ENCODE data around the gene TP53RK. TPM values are rescaled to one million over a fixed set of nuclear protein-coding genes. Genes with fewer than 3 reads are reported as not detected.

TP53RK gene
- total RNA-seq, 1 experiment from 2014 or later = 22.9 TPM

DNA sequence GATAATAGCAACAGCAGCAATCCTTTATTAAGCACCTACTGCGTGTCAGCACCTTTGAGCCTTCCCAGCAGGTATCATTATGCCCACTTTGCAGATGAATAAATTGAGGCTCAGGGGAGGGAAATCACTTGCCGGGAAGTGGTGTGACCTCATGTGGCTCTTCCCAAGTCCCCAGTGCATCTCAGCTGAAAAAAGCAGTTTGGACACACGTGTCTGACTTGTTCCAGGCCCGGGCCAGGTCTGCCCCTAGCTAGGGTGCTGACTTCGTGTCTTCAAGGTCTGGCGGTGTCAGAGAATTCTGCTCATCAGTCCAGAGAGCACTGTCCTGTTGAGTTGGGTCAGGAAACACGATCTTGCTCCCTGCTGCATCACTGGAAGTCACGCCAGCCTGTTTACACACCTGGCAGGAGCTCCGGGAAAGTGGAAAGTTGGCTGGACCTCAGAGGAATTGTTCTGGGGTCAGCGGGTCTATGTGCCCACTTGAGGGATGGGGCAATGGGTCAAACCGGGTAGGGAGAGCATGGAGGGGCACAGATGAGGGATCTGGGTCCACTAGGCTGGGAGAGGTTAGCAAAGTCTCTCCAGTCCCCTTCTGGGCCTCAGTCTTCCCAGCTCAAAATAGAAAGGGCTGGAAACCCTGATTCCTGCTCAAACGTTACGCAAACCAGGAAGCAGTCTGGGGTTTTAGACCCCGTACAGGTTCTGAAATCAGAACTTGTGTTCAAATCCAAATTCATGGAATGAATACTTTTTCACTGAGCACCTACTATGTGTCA, 48.5 kb downstream of the TP53RK start:
- Histone ChIP-seq H3K79me2 (ENCODE audit: low read length) (no peaks in the 10 kb centered on the region), H3K4me3 (ENCODE audit: low read length) (no peak overlapping the region), H3K4me2 (ENCODE audit: low read depth, low read length, poor library complexity, severe bottlenecking) (no peak overlapping the region), H3K4me1 (ENCODE audit: low read length) (no peaks in the 10 kb centered on the region), H3K9me2 (replicated peaks; ENCODE audit: insufficient read depth, low read length) (no peaks in the 10 kb centered on the region), H3K27ac (ENCODE audit: low read length) (no peak overlapping the region), H3K27me3 (ENCODE audit: low read length) (no peaks in the 10 kb centered on the region), H3K9ac (ENCODE audit: low read length) (no peak overlapping the region), H3K9me3 (ENCODE audit: low read length) (no peaks in the 10 kb centered on the region), H3K36me3 (ENCODE audit: insufficient read depth, low read length) (no peaks in the 10 kb centered on the region), H4K20me1 (ENCODE audit: insufficient read depth, low read depth, low read length) (no peaks in the 10 kb centered on the region), H2AFZ (ENCODE audit: low read length) (no peak overlapping the region)
- no peak for DNase-seq

DNA sequence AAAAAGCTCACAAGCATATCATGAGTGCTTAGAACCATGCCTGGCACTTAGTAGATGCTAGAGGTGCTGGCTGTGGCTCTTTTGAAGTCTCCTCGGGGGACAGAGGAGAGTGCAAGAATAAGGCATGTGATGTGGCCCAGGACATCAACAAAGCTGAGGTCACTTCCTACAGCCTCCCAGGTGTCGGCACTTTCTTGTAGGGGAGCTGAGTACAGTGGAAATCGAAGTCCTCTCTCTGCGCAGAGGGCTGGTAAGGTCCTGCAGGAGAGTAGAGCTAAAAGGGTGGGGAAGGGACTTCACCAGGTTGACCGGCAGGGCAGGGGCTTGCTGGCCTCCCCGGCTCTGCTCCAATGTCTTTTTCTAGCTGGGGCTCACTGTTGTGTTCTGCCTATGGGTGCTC, 49.2 kb downstream of the TP53RK start:
- no peaks in the 10 kb centered on the region for H4K20me1 ChIP-seq (ENCODE audit: insufficient read depth, low read depth, low read length)
- H3K36me3 ChIP-seq (ENCODE audit: insufficient read depth, low read length) = no peaks in the 10 kb centered on the region
- H2AFZ ChIP-seq (ENCODE audit: low read length) = no peak overlapping the region
- no peak overlapping the region for H3K27ac ChIP-seq (ENCODE audit: low read length)
- H3K4me2 ChIP-seq (ENCODE audit: low read depth, low read length, poor library complexity, severe bottlenecking) = no peak overlapping the region
- no peaks in the 10 kb centered on the region for H3K27me3 ChIP-seq (ENCODE audit: low read length)
- H3K79me2 ChIP-seq (ENCODE audit: low read length) = no peaks in the 10 kb centered on the region
- H3K4me3 ChIP-seq (ENCODE audit: low read length) = no peak overlapping the region
- H3K4me1 ChIP-seq (ENCODE audit: low read length) = no peaks in the 10 kb centered on the region
- H3K9me3 ChIP-seq (ENCODE audit: low read length) = no peaks in the 10 kb centered on the region
- H3K9me2 ChIP-seq (replicated peaks; ENCODE audit: insufficient read depth, low read length) = no peaks in the 10 kb centered on the region
- no peak overlapping the region for H3K9ac ChIP-seq (ENCODE audit: low read length)
- no peak for DNase-seq

DNA sequence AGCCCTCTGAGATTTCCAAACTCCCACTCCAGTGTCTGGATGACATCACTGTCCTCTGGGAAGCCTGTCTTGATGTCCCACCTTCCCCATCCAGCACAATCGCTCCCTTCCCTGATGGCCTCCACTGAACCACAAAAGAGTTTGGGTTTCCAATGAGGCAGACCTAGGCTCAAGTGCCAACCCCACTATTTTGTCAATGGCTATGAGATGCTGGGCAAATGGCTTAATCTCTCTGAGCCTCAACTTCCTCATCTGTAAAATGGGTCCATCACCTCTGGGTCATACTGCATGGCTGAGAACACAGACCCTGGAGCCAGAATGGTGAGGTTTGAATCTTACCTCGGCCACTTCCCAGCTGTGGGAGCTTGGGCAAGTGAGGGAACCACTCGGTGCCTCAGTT, 49.7 kb downstream of the TP53RK start:
- DNase-seq = no peak
- Histone ChIP-seq H3K4me2 (ENCODE audit: low read depth, low read length, poor library complexity, severe bottlenecking) (no peak overlapping the region), H3K79me2 (ENCODE audit: low read length) (no peaks in the 10 kb centered on the region), H3K36me3 (ENCODE audit: insufficient read depth, low read length) (no peaks in the 10 kb centered on the region), H3K27ac (ENCODE audit: low read length) (no peak overlapping the region), H3K9me2 (replicated peaks; ENCODE audit: insufficient read depth, low read length) (no peaks in the 10 kb centered on the region), H3K9me3 (ENCODE audit: low read length) (no peaks in the 10 kb centered on the region), H3K27me3 (ENCODE audit: low read length) (no peaks in the 10 kb centered on the region), H3K4me3 (ENCODE audit: low read length) (no peak overlapping the region), H3K9ac (ENCODE audit: low read length) (no peak overlapping the region), H4K20me1 (ENCODE audit: insufficient read depth, low read depth, low read length) (no peaks in the 10 kb centered on the region), H3K4me1 (ENCODE audit: low read length) (no peaks in the 10 kb centered on the region), H2AFZ (ENCODE audit: low read length) (no peak overlapping the region)

DNA sequence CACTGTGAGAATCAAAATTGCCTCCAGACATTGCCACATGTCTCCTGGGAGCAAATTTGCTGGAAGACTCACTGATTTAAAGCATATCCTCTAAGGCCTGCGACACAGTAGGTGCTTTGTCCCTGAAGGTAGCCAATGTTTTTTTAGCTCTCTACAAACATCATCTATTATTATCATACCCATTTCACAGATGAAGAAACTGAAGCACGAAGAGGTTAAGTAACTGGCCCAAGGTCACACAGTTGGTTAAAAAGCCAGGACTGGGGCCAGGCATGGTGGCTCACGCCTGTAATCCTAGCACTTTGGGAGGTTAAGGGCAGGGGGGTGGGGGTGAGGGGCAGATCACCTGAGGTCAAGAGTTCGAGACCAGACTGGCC, 50.4 kb downstream of the TP53RK start:
- H3K79me2 ChIP-seq (ENCODE audit: low read length) = no peaks in the 10 kb centered on the region
- no peaks in the 10 kb centered on the region for H3K4me1 ChIP-seq (ENCODE audit: low read length)
- H3K9me3 ChIP-seq (ENCODE audit: low read length) = no peaks in the 10 kb centered on the region
- no peaks in the 10 kb centered on the region for H3K36me3 ChIP-seq (ENCODE audit: insufficient read depth, low read length)
- no peak overlapping the region for H3K4me3 ChIP-seq (ENCODE audit: low read length)
- no peak overlapping the region for H3K27ac ChIP-seq (ENCODE audit: low read length)
- no peak overlapping the region for H3K9ac ChIP-seq (ENCODE audit: low read length)
- DNase-seq = no peak
- H3K9me2 ChIP-seq (replicated peaks; ENCODE audit: insufficient read depth, low read length) = no peaks in the 10 kb centered on the region
- no peak overlapping the region for H2AFZ ChIP-seq (ENCODE audit: low read length)
- H3K27me3 ChIP-seq (ENCODE audit: low read length) = no peaks in the 10 kb centered on the region
- no peak overlapping the region for H3K4me2 ChIP-seq (ENCODE audit: low read depth, low read length, poor library complexity, severe bottlenecking)
- H4K20me1 ChIP-seq (ENCODE audit: insufficient read depth, low read depth, low read length) = no peaks in the 10 kb centered on the region

DNA sequence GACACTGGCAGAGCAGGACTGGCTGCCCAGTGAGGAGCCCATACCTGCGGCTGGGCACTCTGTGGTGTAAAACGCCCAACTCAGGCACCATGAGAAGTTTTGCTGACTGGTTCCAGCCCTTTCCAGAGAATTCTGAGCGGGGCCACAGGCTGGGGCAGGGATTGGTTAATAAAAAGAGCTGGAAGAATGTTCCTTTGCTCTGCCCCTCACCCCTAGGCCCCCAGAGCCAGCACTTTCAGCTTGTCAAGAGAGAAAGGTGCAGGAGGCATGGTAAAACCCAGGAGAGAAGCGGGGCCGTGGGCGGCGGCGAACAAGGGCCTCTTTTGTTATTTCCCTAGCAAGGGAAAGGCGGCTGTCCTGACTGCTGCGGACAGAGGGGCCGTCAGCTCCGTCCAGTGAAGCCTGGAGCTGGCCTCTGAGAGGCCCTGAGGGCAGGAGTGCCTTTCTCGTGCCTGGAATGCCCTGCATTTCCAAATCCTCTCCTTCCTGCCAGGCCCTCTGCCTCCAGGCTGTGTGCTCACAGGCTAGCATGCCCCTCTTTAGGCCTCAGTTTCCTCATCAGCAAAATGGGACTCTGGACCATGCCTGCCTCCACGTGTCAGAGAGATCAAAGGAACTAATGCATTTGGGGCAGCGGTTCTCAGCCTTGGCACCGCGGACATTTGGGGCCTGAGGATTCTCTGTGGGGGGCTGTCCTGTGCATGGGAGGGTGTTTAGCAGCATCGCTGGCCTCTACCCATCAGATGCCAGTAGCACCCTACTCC, 50.9 kb downstream of the TP53RK start:
- H3K27ac ChIP-seq (ENCODE audit: low read length) = no peak overlapping the region
- H3K27me3 ChIP-seq (ENCODE audit: low read length) = no peaks in the 10 kb centered on the region
- H3K4me2 ChIP-seq (ENCODE audit: low read depth, low read length, poor library complexity, severe bottlenecking) = no peak overlapping the region
- no peaks in the 10 kb centered on the region for H3K4me1 ChIP-seq (ENCODE audit: low read length)
- H3K9ac ChIP-seq (ENCODE audit: low read length) = no peak overlapping the region
- H3K4me3 ChIP-seq (ENCODE audit: low read length) = no peak overlapping the region
- no peak for DNase-seq
- H2AFZ ChIP-seq (ENCODE audit: low read length) = no peak overlapping the region
- no peaks in the 10 kb centered on the region for H3K79me2 ChIP-seq (ENCODE audit: low read length)
- H3K9me2 ChIP-seq (replicated peaks; ENCODE audit: insufficient read depth, low read length) = no peaks in the 10 kb centered on the region
- no peaks in the 10 kb centered on the region for H4K20me1 ChIP-seq (ENCODE audit: insufficient read depth, low read depth, low read length)
- no peaks in the 10 kb centered on the region for H3K36me3 ChIP-seq (ENCODE audit: insufficient read depth, low read length)
- H3K9me3 ChIP-seq (ENCODE audit: low read length) = no peaks in the 10 kb centered on the region

DNA sequence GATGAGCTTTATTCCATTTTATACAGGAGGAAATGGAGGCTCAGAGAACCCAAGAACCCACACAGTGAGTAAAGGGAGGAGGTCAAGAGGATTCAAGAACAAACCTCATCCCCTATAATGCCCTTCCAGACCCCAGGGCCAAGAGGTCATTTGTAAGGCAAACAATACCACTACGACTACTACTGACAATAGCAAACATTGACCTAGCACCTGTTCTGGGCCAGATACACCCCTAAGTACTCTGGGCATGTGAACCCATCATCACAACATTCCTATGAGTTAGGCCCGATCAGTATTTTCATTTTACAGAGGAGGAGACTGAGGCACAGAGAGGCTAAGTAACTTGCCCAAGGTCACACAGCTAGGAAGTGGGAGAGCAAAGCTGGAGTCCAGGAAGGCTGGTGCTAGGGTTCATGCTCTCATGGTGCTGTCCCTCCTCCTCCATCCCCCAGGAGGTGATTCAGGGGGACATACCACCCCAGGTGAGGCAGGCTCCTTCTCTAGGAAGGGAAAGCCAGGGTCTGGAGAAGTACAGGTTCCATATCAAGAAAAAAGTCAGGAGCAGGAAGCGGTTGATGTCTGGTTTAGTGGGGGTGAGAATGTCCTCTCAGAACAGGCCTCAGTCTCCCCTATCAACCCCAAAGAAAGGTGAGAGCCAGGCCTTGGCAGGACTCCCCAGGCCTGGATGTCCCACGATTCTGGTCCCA, 51.7 kb downstream of the TP53RK start:
- Histone ChIP-seq H3K79me2 (ENCODE audit: low read length) (no peaks in the 10 kb centered on the region), H3K4me3 (ENCODE audit: low read length) (no peak overlapping the region), H3K9ac (ENCODE audit: low read length) (no peak overlapping the region), H3K36me3 (ENCODE audit: insufficient read depth, low read length) (no peaks in the 10 kb centered on the region), H3K9me3 (ENCODE audit: low read length) (no peaks in the 10 kb centered on the region), H3K9me2 (replicated peaks; ENCODE audit: insufficient read depth, low read length) (no peaks in the 10 kb centered on the region), H4K20me1 (ENCODE audit: insufficient read depth, low read depth, low read length) (no peaks in the 10 kb centered on the region), H3K4me1 (ENCODE audit: low read length) (no peaks in the 10 kb centered on the region), H3K27ac (ENCODE audit: low read length) (no peak overlapping the region), H2AFZ (ENCODE audit: low read length) (no peak overlapping the region), H3K27me3 (ENCODE audit: low read length) (no peaks in the 10 kb centered on the region), H3K4me2 (ENCODE audit: low read depth, low read length, poor library complexity, severe bottlenecking) (no peak overlapping the region)
- no peak for DNase-seq

DNA sequence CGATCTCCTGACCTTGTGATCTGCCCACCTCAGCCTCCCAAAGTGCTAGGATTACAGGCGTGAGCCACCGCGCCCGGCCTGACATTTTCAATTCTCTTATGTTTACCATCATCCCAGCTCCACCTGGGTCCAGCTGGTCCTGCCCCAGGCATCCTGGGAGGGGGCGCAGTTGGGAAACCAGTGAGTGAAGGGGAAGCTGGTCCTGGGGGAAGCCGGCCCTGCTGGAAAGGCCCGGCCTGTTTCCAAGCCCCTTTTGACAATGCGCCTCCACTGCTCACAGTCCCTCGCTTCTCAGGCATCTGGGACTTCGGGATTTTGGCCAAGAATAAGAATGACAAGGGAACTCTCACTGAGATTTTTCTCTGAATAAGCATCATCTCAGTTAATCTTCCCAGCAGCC, 52.2 kb downstream of the TP53RK start:
- no peak overlapping the region for H3K4me2 ChIP-seq (ENCODE audit: low read depth, low read length, poor library complexity, severe bottlenecking)

DNA sequence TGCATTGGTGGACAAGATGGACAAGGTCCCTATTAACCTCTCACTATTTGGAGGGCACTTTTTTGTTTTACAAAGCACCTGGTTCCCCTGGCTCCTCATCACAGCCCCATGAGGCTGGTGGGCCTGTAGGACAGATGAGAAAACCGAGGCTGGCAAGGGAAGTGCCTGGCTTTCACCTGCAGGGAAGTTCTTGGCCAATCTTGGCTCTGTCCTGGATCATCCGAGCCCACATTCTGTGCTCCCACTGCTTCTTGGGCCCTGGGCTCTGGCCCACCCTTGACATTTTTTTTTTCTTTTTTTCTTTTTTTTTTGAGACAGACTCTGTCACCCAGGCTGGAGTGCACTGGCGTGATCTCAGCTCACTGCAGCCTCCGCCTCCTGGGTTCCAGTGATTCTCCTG, 52.7 kb downstream of the TP53RK start:
- DNase-seq = no peak
- no peaks in the 10 kb centered on the region for H3K27me3 ChIP-seq (ENCODE audit: low read length)
- no peaks in the 10 kb centered on the region for H4K20me1 ChIP-seq (ENCODE audit: insufficient read depth, low read depth, low read length)
- no peaks in the 10 kb centered on the region for H3K4me1 ChIP-seq (ENCODE audit: low read length)
- H2AFZ ChIP-seq (ENCODE audit: low read length) = no peak overlapping the region
- H3K27ac ChIP-seq (ENCODE audit: low read length) = no peak overlapping the region
- H3K9ac ChIP-seq (ENCODE audit: low read length) = no peak overlapping the region
- H3K9me2 ChIP-seq (replicated peaks; ENCODE audit: insufficient read depth, low read length) = no peaks in the 10 kb centered on the region
- no peaks in the 10 kb centered on the region for H3K79me2 ChIP-seq (ENCODE audit: low read length)
- H3K4me3 ChIP-seq (ENCODE audit: low read length) = no peak overlapping the region
- H3K36me3 ChIP-seq (ENCODE audit: insufficient read depth, low read length) = no peaks in the 10 kb centered on the region
- H3K9me3 ChIP-seq (ENCODE audit: low read length) = no peaks in the 10 kb centered on the region
- no peak overlapping the region for H3K4me2 ChIP-seq (ENCODE audit: low read depth, low read length, poor library complexity, severe bottlenecking)

More for the DNA sequence above, 52.2 kb downstream of the TP53RK start:
- Histone ChIP-seq H2AFZ (ENCODE audit: low read length) (no peak overlapping the region), H3K36me3 (ENCODE audit: insufficient read depth, low read length) (no peaks in the 10 kb centered on the region), H3K79me2 (ENCODE audit: low read length) (no peaks in the 10 kb centered on the region), H3K4me1 (ENCODE audit: low read length) (no peaks in the 10 kb centered on the region), H3K4me3 (ENCODE audit: low read length) (no peak overlapping the region), H3K27ac (ENCODE audit: low read length) (no peak overlapping the region), H3K27me3 (ENCODE audit: low read length) (no peaks in the 10 kb centered on the region), H4K20me1 (ENCODE audit: insufficient read depth, low read depth, low read length) (no peaks in the 10 kb centered on the region), H3K9me2 (replicated peaks; ENCODE audit: insufficient read depth, low read length) (no peaks in the 10 kb centered on the region), H3K9ac (ENCODE audit: low read length) (no peak overlapping the region), H3K9me3 (ENCODE audit: low read length) (no peaks in the 10 kb centered on the region)
- DNase-seq = no peak
